HEK293T (cell line): ENCODE measurements around the gene FXYD6.

Experiments
- CTCF ChIA-PET: fragments of 350-600 bp; formaldehyde crosslinking; extraction: SDS; loops from one replicate; lab custom pipeline; 2021; ENCODE audit warnings: antibody characterized with exemption, inconsistent platforms; lab: Yijun Ruan, JAX
- POLR2A ChIA-PET: fragments of 350-600 bp; formaldehyde crosslinking; extraction: SDS; loops from one replicate; lab custom pipeline; 2020; ENCODE audit warnings: antibody characterized with exemption, inconsistent platforms; lab: Yijun Ruan, JAX
- DNase-seq: peaks from one replicate; pipeline ENCODE4 v3.0.0; 2012; ENCODE audit warnings: mixed read lengths; ENCODE audit errors: extremely low spot score
- ARNT ChIP-seq: fragments of 450-650 bp; IDR thresholded peaks from 2 replicates; pipeline ENCODE4 v1.6.1; 2017; ENCODE audit warnings: mild to moderate bottlenecking
- BHLHE40 ChIP-seq: fragments of 450-650 bp; IDR thresholded peaks from 2 replicates; pipeline ENCODE4 v1.6.1; 2016; ENCODE audit warnings: mild to moderate bottlenecking, moderate library complexity, borderline replicate concordance
- CTBP1 ChIP-seq: fragments of 450-650 bp; IDR thresholded peaks from 2 replicates; pipeline ENCODE4 v1.6.1; 2016; ENCODE audit warnings: borderline replicate concordance
- ELF4 ChIP-seq: fragments of 450-650 bp; IDR thresholded peaks from 2 replicates; pipeline ENCODE4 v1.6.1; 2017; ENCODE audit warnings: antibody characterized with exemption
- FOXA1 ChIP-seq: fragments of 450-650 bp; IDR thresholded peaks from 2 replicates; pipeline ENCODE4 v1.6.1; 2016; ENCODE audit warnings: mild to moderate bottlenecking
- FOXK2 ChIP-seq: fragments of 450-650 bp; IDR thresholded peaks from 2 replicates; pipeline ENCODE4 v1.6.1; 2016; ENCODE audit warnings: mild to moderate bottlenecking
- FOXM1 ChIP-seq: fragments of 450-650 bp; IDR thresholded peaks from 2 replicates; pipeline ENCODE4 v1.6.1; 2017; ENCODE audit warnings: mild to moderate bottlenecking, borderline replicate concordance
- HDGF ChIP-seq: fragments of 450-650 bp; IDR thresholded peaks from 2 replicates; pipeline ENCODE4 v1.6.1; 2017; ENCODE audit warnings: antibody characterized with exemption, borderline replicate concordance
- L3MBTL2 ChIP-seq: fragments of 450-650 bp; conservative IDR thresholded peaks from 2 replicates; pipeline ENCODE4 v1.6.1; 2016; ENCODE audit warnings: mild to moderate bottlenecking
- LEF1 ChIP-seq: fragments of 450-650 bp; IDR thresholded peaks from 2 replicates; pipeline ENCODE4 v1.6.1; 2017; ENCODE audit warnings: mild to moderate bottlenecking, borderline replicate concordance
- NFRKB ChIP-seq: fragments of 450-650 bp; IDR thresholded peaks from 2 replicates; pipeline ENCODE4 v1.6.1; 2016; ENCODE audit warnings: mild to moderate bottlenecking, moderate library complexity
- SP1 ChIP-seq: fragments of 450-650 bp; IDR thresholded peaks from 2 replicates; pipeline ENCODE4 v1.6.1; 2017
- SUZ12 ChIP-seq: fragments of 450-650 bp; IDR thresholded peaks from 2 replicates; pipeline ENCODE4 v1.6.1; 2016; ENCODE audit warnings: mild to moderate bottlenecking
- TARDBP ChIP-seq: fragments of 450-650 bp; IDR thresholded peaks from 2 replicates; pipeline ENCODE4 v1.6.1; 2016
- ZNF384 ChIP-seq: fragments of 450-650 bp; IDR thresholded peaks from 2 replicates; pipeline ENCODE4 v1.6.1; 2016
- TF ChIP-seq, protein P1 (sequence below): fragments of 450-650 bp; IDR thresholded peaks from 2 replicates; pipeline ENCODE4 v1.6.1; 2016

Gene FXYD6

DNA sequence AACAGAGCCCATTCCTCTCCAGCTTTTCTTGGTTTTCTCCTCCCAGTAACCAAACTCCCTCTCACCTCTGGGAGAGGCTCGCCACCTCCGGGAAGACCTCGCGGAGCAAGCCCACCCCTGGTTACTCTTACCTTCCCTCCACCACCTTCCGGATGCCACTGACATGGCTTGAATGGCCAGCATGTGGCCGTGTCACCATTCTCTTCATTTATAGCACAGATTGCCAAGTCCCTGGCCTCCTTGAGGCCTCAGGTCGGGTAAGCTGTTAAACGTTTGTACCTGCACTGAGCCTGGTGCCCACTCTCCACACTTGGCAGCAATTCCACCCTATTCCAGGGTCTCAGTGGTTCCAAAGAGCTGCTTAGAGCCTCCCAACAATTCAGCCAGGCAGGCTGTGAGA, 43.9 kb downstream of the FXYD6 start:
- POLR2A ChIA-PET: no interaction called here
- TF ChIP-seq NFRKB (no peak), SUZ12 (no peak), FOXK2 (no peak), LEF1 (no peak), ARNT (no peak), HDGF (no peak), SP1 (no peak), L3MBTL2 (no peak), BHLHE40 (no peak), FOXM1 (no peak)
- TF ChIP-seq, protein P1, sequence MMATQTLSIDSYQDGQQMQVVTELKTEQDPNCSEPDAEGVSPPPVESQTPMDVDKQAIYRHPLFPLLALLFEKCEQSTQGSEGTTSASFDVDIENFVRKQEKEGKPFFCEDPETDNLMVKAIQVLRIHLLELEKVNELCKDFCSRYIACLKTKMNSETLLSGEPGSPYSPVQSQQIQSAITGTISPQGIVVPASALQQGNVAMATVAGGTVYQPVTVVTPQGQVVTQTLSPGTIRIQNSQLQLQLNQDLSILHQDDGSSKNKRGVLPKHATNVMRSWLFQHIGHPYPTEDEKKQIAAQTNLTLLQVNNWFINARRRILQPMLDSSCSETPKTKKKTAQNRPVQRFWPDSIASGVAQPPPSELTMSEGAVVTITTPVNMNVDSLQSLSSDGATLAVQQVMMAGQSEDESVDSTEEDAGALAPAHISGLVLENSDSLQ: no peak
- no peak for DNase-seq
- CTCF ChIA-PET: interaction anchor here (0.9 to 1.9 kb wide), 3 partner anchors 14 to 220 kb away, joined by 4 to 5 read pairs (median 5); no protein-coding TSS in a partner anchor

DNA sequence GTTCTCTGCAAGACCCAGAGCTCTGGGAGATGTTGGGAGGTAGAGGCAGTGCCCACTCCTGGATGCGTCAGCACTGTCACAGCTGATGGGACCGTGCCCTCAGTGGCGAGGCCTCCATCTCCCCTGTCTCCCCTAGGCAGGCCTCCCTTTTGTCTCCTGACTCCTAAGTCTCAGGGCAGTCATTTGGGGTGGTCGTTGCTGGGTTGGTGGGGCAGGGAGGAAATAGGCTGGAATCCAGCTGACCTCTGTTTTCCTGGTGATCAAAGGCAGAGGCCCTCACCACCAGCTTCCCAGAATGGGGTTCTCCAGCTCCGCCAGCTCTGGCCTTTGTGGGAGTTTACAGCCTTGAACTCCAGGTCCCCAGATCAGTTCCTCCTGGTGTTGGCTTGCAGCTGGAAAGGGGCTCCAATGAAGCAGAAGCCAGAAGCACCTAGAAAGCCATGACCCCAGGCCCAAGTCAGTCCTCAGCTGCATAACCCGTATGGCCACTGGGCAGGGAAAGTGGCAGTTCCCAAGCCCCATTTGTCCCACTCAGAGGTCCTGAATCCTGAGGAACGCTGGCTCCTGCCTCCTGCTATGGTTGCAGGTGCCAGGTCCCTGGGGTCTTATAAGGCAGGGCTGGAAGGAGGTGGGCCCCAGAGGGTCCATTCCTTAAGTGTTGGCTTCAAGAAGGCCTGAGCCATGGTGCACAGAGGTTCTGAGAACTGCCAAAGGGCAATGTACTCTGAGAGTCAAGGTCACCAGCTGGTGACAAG, 44.6 kb downstream of the FXYD6 start:
- ChIA-PET CTCF (no interaction called here), POLR2A (no interaction called here)
- DNase-seq: no peak

DNA sequence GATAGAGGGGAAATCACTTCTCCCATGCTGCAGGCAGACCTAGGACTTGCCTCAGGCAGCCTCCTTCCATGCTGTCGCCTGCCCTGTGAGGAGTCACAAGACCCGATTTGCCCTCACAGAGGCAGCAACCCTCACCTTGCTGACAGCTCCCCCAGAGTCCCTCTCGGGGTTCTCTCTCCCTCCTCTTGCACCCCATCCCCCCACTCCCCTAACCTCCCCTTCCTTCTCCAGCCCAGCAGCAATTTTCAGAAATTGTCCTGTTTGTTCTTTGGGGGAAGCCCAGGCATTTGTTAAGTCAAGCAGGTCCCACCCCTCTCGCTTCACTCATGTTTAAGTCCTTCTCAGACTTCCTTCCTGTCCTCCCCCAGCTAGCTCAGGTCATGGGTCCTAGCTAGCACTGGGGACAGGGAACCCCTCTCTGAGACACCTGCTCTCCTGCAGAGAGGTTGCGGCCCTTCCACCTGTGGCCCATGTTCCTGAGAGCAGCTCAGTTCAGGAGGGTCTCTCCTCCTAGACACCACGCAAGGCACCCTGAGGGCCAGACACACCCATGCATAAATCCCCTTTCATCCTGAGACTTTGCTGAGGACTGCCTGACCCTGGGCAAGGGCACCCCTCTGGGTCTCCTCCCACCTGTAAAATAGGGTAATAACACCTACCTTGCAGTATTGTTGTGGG, 45.6 kb downstream of the FXYD6 start:
- CTCF ChIA-PET: no interaction called here

More for the DNA sequence above, 44.6 kb downstream of the FXYD6 start:
- no peak for TF ChIP-seq ELF4

DNA sequence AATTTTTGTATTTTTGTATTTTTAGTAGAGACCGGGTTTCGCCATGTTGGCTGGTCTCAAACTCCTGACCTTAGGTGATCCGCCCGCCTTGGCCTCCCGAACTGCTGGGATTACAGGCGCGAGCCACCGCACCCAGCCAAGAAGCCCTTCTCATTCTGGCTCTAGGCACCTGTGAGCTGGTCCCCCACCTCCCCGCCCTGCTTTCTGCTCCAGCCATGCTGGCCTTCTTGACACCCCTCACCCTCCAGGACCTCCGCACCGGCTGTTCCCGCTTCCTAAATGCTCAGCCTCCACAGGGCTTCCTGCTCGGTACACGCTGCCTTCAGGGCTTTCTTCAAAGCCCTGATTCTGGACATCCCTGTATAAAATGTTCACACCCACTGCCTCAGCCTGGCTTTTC, 46.4 kb downstream of the FXYD6 start:
- ChIA-PET CTCF (no interaction called here), POLR2A (no interaction called here)
- TF ChIP-seq, protein P1: no peak
- TF ChIP-seq FOXM1 (no peak), ELF4 (no peak), ARNT (no peak), NFRKB (no peak), BHLHE40 (no peak), SP1 (no peak), HDGF (no peak), FOXK2 (no peak), LEF1 (no peak), TARDBP (no peak), FOXA1 (no peak), SUZ12 (no peak), CTBP1 (no peak), ZNF384 (no peak), L3MBTL2 (no peak)
- DNase-seq: no peak

More for the DNA sequence above, 45.6 kb downstream of the FXYD6 start:
- POLR2A ChIA-PET: no interaction called here
- TF ChIP-seq ZNF384 (no peak), SUZ12 (no peak)
- no peak for DNase-seq

DNA sequence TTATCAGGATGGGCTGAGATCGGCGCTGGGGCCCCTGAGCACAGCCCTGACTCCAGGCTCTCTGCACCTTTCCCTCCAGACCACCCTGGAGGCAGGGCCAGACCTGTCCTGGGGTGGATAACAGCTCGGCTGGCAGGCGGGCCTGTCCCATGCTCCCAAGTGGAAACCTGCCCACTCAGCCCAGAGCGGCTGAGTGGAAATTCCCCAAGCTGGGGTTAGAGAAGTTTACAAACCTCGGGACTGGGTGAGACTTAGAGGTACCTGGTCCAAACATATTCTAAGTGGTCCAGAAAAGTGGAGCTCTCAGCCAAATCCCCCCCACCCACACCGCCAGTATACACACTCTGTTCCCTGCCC, 47.1 kb downstream of the FXYD6 start:
- POLR2A ChIA-PET: no interaction called here
- TF ChIP-seq HDGF (no peak), L3MBTL2 (no peak)
- CTCF ChIA-PET: no interaction called here
- no peak for DNase-seq

DNA sequence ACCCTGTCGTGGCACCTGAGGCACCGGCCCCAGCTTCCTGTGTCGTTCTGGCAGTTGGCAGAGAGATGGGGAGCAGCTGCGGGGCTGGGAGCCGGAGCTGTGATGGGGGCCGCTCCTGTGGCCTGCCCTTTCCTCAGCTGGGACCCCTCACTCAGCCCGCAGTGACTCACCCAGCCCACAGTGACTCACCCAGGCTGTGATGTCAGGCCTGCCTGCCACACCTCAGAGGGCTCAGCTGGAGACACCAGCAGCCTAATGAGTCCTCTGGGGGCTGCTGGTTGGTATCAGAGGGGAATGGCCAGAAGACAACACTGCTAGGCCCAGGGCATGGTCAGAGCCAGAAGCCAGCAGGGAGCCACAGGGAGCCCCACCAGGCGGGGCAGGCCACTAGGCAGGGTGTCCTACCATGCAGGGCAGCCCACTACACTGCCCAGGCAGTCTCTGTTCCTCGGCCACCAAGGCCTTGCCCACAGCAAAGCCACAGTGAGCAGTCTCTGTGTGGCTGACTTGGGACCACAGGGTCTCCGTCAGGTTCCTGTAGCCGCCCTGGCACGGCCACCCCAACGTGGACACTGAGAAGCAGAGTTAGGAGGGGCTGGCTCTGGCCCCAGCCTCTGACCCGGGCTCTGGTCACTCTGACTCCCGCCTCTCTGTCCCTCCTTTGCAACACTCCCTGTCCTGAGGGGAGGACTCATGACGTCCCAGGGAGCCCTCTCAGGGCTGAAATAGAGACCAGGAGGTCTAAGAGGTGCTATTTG, 47.7 kb downstream of the FXYD6 start:
- no peak for DNase-seq
- POLR2A ChIA-PET: interaction anchor here (1.2 kb wide), 1 partner anchor 120 kb away, joined by 4 read pairs; no protein-coding TSS in a partner anchor
- TF ChIP-seq SP1 (no peak), LEF1 (no peak), L3MBTL2 (no peak), NFRKB (no peak), TARDBP (no peak), BHLHE40 (no peak), ARNT (no peak), FOXK2 (no peak), FOXA1 (no peak), CTBP1 (no peak), SUZ12 (no peak), ELF4 (no peak), FOXM1 (no peak), ZNF384 (no peak), HDGF (no peak)
- CTCF ChIA-PET: no interaction called here
